PC-3 (cell line): ENCODE data around the gene CABP1. TPM values are rescaled to one million over a fixed set of nuclear protein-coding genes. Genes with fewer than 3 reads are reported as not detected.

Experiments
- ATAC-seq: fragments of 200-7000 bp; cut with Tn5 transposase; 2 replicates; pipeline ENCODE4 v1.9.1; 2020; ENCODE audit warnings: mild to moderate bottlenecking, moderate library complexity
- BruUV-seq: library from RNA; stranded (reverse); fragments of 400-500 nt; replicated peaks from 2 replicates; lab custom pipeline; 2021; lab: Mats Ljungman, UMichigan
- CTCF ChIA-PET: fragments of 300-600 bp; sonication (Branson Sonifier 250); formaldehyde crosslinking; loops from one replicate; lab custom pipeline; 2022; ENCODE audit warnings: antibody characterized with exemption; lab: Charles Lee
- POLR2A ChIA-PET: fragments of 300-600 bp; sonication (Branson Sonifier 250); formaldehyde crosslinking; loops from one replicate; lab custom pipeline; 2022; ENCODE audit warnings: antibody characterized with exemption; ENCODE audit not compliant: unreplicated experiment; lab: Charles Lee
- DNase-seq: peaks from one replicate; pipeline ENCODE4 v3.0.0-alpha.2; 2015
- H2AFZ ChIP-seq: fragments of 300-600 bp; sonication (generic); 2 replicates; pipeline ENCODE4 v1.6.0; 2016; ENCODE audit warnings: antibody characterized with exemption, low read length
- H3F3A ChIP-seq: fragments of 300-600 bp; sonication (generic); one replicate; pipeline ENCODE4 v1.6.0; 2017; ENCODE audit warnings: antibody characterized with exemption, low read length, control low read depth, mild to moderate bottlenecking; ENCODE audit not compliant: unreplicated experiment
- H3K27ac ChIP-seq: fragments of 300-600 bp; sonication (generic); 2 replicates; pipeline ENCODE4 v1.5.1; 2016; ENCODE audit warnings: mild to moderate bottlenecking, low read length
- H3K27me3 ChIP-seq: fragments of 300-600 bp; sonication (generic); 2 replicates; pipeline ENCODE4 v1.6.1; 2016; ENCODE audit warnings: low read length, mixed read lengths
- H3K36me3 ChIP-seq: fragments of 300-600 bp; sonication (generic); 2 replicates; pipeline ENCODE4 v1.6.1; 2016; ENCODE audit warnings: low read depth, mixed run types, low read length, mixed read lengths
- H3K4me1 ChIP-seq: fragments of 300-600 bp; sonication (generic); 2 replicates; pipeline ENCODE4 v1.5.1; 2016; ENCODE audit warnings: low read length; ENCODE audit not compliant: insufficient read depth
- H3K4me2 ChIP-seq: fragments of 300-600 bp; sonication (generic); 2 replicates; pipeline ENCODE4 v1.6.0; 2016; ENCODE audit warnings: low read length
- H3K4me3 ChIP-seq: fragments of 300-600 bp; sonication (generic); 2 replicates; pipeline ENCODE4 v1.5.1; 2016; ENCODE audit warnings: mild to moderate bottlenecking, low read length, mixed read lengths
- H3K79me2 ChIP-seq: fragments of 300-600 bp; sonication (generic); 2 replicates; pipeline ENCODE4 v1.6.1; 2017; ENCODE audit warnings: low read length, mixed read lengths
- H3K9ac ChIP-seq: fragments of 300-600 bp; sonication (generic); 2 replicates; pipeline ENCODE4 v1.6.0; 2016; ENCODE audit warnings: mild to moderate bottlenecking, low read length
- H3K9me2 ChIP-seq: fragments of 300-600 bp; sonication (generic); replicated peaks from 2 replicates; pipeline ENCODE4 v1.6.1; 2016; ENCODE audit warnings: mixed run types, low read length, mixed read lengths
- H3K9me3 ChIP-seq: fragments of 300-600 bp; sonication (generic); 2 replicates; pipeline ENCODE4 v1.6.1; 2016; ENCODE audit warnings: low read length, mixed read lengths
- H4K20me1 ChIP-seq: fragments of 300-600 bp; sonication (generic); 2 replicates; pipeline ENCODE4 v1.6.1; 2016; ENCODE audit warnings: low read length, mixed read lengths
- CTCF ChIP-seq: fragments of 300-600 bp; sonication (generic); conservative IDR thresholded peaks from 2 replicates; pipeline ENCODE4 v1.5.1; 2017; ENCODE audit warnings: antibody characterized with exemption, low read depth, mild to moderate bottlenecking, low read length
- EZH2 ChIP-seq: fragments of 300-600 bp; sonication (generic); IDR thresholded peaks from one replicate; pipeline ENCODE4 v1.6.1; 2017; ENCODE audit warnings: antibody characterized with exemption, mild to moderate bottlenecking, low read length; ENCODE audit not compliant: unreplicated experiment
- EZH2phosphoT487 ChIP-seq: fragments of 300-600 bp; sonication (generic); IDR thresholded peaks from 2 replicates; pipeline ENCODE4 v1.6.1; 2018; ENCODE audit warnings: mild to moderate bottlenecking, antibody characterized with exemption, low read length, borderline replicate concordance
- intact Hi-C: fragments of 100-400 bp; cut with micrococcal nuclease; formaldehyde crosslinking; loops from 2 replicates; pipeline ENCODE4 v1.9.0; 2023
- total RNA-seq: library from RNA; depleted of rRNA; stranded (reverse); fragments of >200 nt; gene quantifications from 2 replicates; pipeline ENCODE4 v1.2.3, GENCODE V29; 2014

Gene CABP1
- total RNA-seq, 1 experiment from 2014 or later = not detected

GRCh38 chr12:120661432-120661831 is 21.0 kb downstream of the CABP1 start:
- ChIA-PET CTCF (no interaction called here), POLR2A (no interaction called here)
- Histone ChIP-seq H3K4me1 (no peaks in the 10 kb centered on the region), H3K79me2 (no peaks in the 10 kb centered on the region), H3F3A (no peaks in the 10 kb centered on the region), H3K27ac (no peak overlapping the region), H4K20me1 (no peaks in the 10 kb centered on the region), H3K4me2 (no peak overlapping the region), H2AFZ (no peak overlapping the region), H3K36me3 (no peaks in the 10 kb centered on the region), H3K27me3 (peaks cover 14% of the 10 kb centered on the region; the same call in 1 of the 2 replicates), H3K9me3 (no peaks in the 10 kb centered on the region), H3K9me2 (no peaks in the 10 kb centered on the region), H3K4me3 (no peak overlapping the region), H3K9ac (no peak overlapping the region)
- intact Hi-C loops = no loop called here
- DNase-seq (no peak), ATAC-seq (no peak)
- no TSS peak for BruUV-seq
- no peak for TF ChIP-seq EZH2phosphoT487
- no peak for TF ChIP-seq CTCF
- TF ChIP-seq EZH2 = no peak

- Histone ChIP-seq H3K9me3 (no peaks in the 10 kb centered on the region), H3K36me3 (no peaks in the 10 kb centered on the region), H3K9me2 (no peaks in the 10 kb centered on the region), H3K79me2 (no peaks in the 10 kb centered on the region), H3K27ac (no peak overlapping the region), H3K4me2 (no peak overlapping the region), H4K20me1 (no peaks in the 10 kb centered on the region), H3K9ac (no peak overlapping the region), H3F3A (no peaks in the 10 kb centered on the region), H3K4me1 (no peaks in the 10 kb centered on the region), H3K4me3 (no peak overlapping the region), H3K27me3 (peaks cover 14% of the 10 kb centered on the region; the same call in 1 of the 2 replicates), H2AFZ (no peak overlapping the region)
- ATAC-seq (no peak), DNase-seq (no peak)
- intact Hi-C loops = no loop called here
- ChIA-PET CTCF (no interaction called here), POLR2A (no interaction called here)
- TF ChIP-seq CTCF (no peak), EZH2phosphoT487 (no peak), EZH2 (no peak)
- no TSS peak for BruUV-seq
These were observed 22.5 kb downstream of the CABP1 start for GRCh38 chr12:120662879-120663278.

GRCh38 chr12:120663741-120664140 is 23.3 kb downstream of the CABP1 start:
- H3K4me3 ChIP-seq = no peak overlapping the region
- no peaks in the 10 kb centered on the region for H3K9me3 ChIP-seq
- intact Hi-C loops = no loop called here
- peaks cover 14% of the 10 kb centered on the region; the same call in 1 of the 2 replicates for H3K27me3 ChIP-seq
- no peaks in the 10 kb centered on the region for H4K20me1 ChIP-seq
- H3K36me3 ChIP-seq = no peaks in the 10 kb centered on the region
- H3F3A ChIP-seq = no peaks in the 10 kb centered on the region
- no peak overlapping the region for H2AFZ ChIP-seq
- no peak overlapping the region for H3K27ac ChIP-seq
- ATAC-seq = no peak
- CTCF ChIA-PET = no interaction called here
- no peaks in the 10 kb centered on the region for H3K79me2 ChIP-seq
- no peaks in the 10 kb centered on the region for H3K9me2 ChIP-seq
- POLR2A ChIA-PET = no interaction called here
- no peaks in the 10 kb centered on the region for H3K4me1 ChIP-seq
- H3K4me2 ChIP-seq = no peak overlapping the region
- DNase-seq = no peak
- H3K9ac ChIP-seq = no peak overlapping the region
- no TSS peak for BruUV-seq
- no peak for TF ChIP-seq CTCF
- no peak for TF ChIP-seq EZH2
- no peak for TF ChIP-seq EZH2phosphoT487
